IMR-90 (cell line): ENCODE measurements around the gene PSMB3.

Experiments used
- CEBPB ChIP-seq: IDR thresholded peaks from 2 replicates; pipeline ENCODE4 v1.6.1; 2012; ENCODE audit warnings: low read depth, low read length, improper control_type of control experiment
- CHD1 ChIP-seq: IDR thresholded peaks from 2 replicates; pipeline ENCODE4 v1.6.1; 2012; ENCODE audit warnings: low read depth, low read length, improper control_type of control experiment
- MAFK ChIP-seq: IDR thresholded peaks from 2 replicates; pipeline ENCODE4 v1.6.1; 2012; ENCODE audit warnings: low read depth, low read length, improper control_type of control experiment
- MAZ ChIP-seq: IDR thresholded peaks from 2 replicates; pipeline ENCODE4 v1.6.1; 2012; ENCODE audit warnings: low read depth, mild to moderate bottlenecking, low read length, improper control_type of control experiment, moderate library complexity, borderline replicate concordance
- MXI1 ChIP-seq: IDR thresholded peaks from 2 replicates; pipeline ENCODE4 v1.6.1; 2012; ENCODE audit warnings: low read depth, mild to moderate bottlenecking, low read length, moderate library complexity, borderline replicate concordance
- POLR2A ChIP-seq: IDR thresholded peaks from 2 replicates; pipeline ENCODE4 v1.6.1; 2012; ENCODE audit warnings: mild to moderate bottlenecking, low read depth, low read length
- RAD21 ChIP-seq: IDR thresholded peaks from 2 replicates; pipeline ENCODE4 v1.6.1; 2012; ENCODE audit warnings: low read length, improper control_type of control experiment
- RCOR1 ChIP-seq: IDR thresholded peaks from 2 replicates; pipeline ENCODE4 v1.6.1; 2012; ENCODE audit warnings: mild to moderate bottlenecking, low read length, improper control_type of control experiment; ENCODE audit not compliant: insufficient replicate concordance
- RFX5 ChIP-seq: IDR thresholded peaks from 2 replicates; pipeline ENCODE4 v1.8.0; 2012; ENCODE audit warnings: low read depth, mild to moderate bottlenecking, low read length, moderate library complexity
- SMC3 ChIP-seq: fragments of 150-350 bp; IDR thresholded peaks from 2 replicates; pipeline ENCODE4 v1.6.1; 2016; ENCODE audit warnings: low read depth, mild to moderate bottlenecking, antibody characterized with exemption, low read length, moderate library complexity
- TF ChIP-seq, protein P1 (sequence below): conservative IDR thresholded peaks from 2 replicates; pipeline ENCODE4 v1.5.1; 2012; ENCODE audit warnings: mild to moderate bottlenecking, low read depth, low read length, improper control_type of control experiment
- TF ChIP-seq, protein P2 (sequence below): fragments of 150-350 bp; IDR thresholded peaks from 2 replicates; pipeline ENCODE4 v1.6.1; 2017; ENCODE audit warnings: mild to moderate bottlenecking, antibody characterized with exemption, low read length, low read depth
- TF ChIP-seq, protein P3 (sequence below): fragments of 150-350 bp; IDR thresholded peaks from 2 replicates; pipeline ENCODE4 v1.6.1; 2016; ENCODE audit warnings: low read depth, mild to moderate bottlenecking, low read length, moderate library complexity, borderline replicate concordance

DNA sequence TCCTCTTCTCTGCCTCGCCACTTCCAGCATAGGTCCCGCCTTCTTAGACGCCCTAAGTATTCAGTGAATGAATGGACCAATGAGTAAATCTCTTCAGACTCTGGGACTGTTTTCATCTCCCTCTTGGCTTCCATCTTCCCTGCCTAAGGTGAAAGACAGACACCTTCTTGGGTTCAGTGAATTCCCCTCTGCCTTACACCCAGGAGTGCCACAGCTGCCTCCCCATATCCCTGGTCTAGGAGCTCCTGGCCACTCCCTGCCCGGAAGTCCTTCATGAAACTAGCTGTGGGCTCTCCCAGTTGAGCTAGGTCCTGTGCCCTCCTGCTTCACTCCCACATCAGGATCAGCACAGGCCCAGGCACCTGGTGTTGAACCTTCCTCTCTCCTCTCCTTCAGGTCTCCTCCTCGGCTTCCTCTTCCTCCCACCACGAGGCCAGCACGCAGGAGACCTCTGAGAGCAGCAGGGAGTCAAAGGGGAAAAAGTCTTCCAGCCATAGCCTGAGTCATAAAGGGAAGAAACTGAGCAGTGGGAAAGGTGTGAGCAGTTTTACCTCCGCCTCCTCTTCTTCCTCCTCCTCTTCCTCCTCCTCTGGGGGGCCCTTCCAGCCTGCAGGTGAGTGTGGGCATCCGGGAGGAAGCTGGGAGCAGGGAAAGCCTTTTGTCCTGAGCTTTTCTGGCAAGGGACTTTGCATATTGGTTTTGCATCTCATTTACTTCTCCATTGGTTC, 37.2 kb upstream of the PSMB3 start:
- TF ChIP-seq RAD21 (no peak), POLR2A (no peak), MXI1 (no peak), MAFK (no peak), CEBPB (no peak), RFX5 (no peak), SMC3 (no peak), CHD1 (no peak), RCOR1 (no peak), MAZ (no peak)
- TF ChIP-seq, protein P1, sequence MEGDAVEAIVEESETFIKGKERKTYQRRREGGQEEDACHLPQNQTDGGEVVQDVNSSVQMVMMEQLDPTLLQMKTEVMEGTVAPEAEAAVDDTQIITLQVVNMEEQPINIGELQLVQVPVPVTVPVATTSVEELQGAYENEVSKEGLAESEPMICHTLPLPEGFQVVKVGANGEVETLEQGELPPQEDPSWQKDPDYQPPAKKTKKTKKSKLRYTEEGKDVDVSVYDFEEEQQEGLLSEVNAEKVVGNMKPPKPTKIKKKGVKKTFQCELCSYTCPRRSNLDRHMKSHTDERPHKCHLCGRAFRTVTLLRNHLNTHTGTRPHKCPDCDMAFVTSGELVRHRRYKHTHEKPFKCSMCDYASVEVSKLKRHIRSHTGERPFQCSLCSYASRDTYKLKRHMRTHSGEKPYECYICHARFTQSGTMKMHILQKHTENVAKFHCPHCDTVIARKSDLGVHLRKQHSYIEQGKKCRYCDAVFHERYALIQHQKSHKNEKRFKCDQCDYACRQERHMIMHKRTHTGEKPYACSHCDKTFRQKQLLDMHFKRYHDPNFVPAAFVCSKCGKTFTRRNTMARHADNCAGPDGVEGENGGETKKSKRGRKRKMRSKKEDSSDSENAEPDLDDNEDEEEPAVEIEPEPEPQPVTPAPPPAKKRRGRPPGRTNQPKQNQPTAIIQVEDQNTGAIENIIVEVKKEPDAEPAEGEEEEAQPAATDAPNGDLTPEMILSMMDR: no peak
- TF ChIP-seq, protein P2, sequence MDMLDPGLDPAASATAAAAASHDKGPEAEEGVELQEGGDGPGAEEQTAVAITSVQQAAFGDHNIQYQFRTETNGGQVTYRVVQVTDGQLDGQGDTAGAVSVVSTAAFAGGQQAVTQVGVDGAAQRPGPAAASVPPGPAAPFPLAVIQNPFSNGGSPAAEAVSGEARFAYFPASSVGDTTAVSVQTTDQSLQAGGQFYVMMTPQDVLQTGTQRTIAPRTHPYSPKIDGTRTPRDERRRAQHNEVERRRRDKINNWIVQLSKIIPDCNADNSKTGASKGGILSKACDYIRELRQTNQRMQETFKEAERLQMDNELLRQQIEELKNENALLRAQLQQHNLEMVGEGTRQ: no peak
- TF ChIP-seq, protein P3, sequence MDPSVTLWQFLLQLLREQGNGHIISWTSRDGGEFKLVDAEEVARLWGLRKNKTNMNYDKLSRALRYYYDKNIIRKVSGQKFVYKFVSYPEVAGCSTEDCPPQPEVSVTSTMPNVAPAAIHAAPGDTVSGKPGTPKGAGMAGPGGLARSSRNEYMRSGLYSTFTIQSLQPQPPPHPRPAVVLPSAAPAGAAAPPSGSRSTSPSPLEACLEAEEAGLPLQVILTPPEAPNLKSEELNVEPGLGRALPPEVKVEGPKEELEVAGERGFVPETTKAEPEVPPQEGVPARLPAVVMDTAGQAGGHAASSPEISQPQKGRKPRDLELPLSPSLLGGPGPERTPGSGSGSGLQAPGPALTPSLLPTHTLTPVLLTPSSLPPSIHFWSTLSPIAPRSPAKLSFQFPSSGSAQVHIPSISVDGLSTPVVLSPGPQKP: no peak
